GM18499 (cell line): ENCODE measurements around the gene VKORC1.

Experiments
- ATAC-seq: cut with Tn5 transposase; IDR thresholded peaks from one replicate; pipeline ENCODE4 v1.9.1; 2021; ENCODE audit warnings: moderate number of reproducible peaks; ENCODE audit not compliant: insufficient read depth, unreplicated experiment

VKORC1 gene

GRCh38 chr16:31084584-31085302 lies 9.9 kb downstream of the VKORC1 start:
- no peak for ATAC-seq

GRCh38 chr16:31083981-31084380 lies 10.6 kb downstream of the VKORC1 start:
- no peak for ATAC-seq

GRCh38 chr16:31083556-31083955 lies 11.0 kb downstream of the VKORC1 start:
- no peak for ATAC-seq

- ATAC-seq = no peak
Observed at GRCh38 chr16:31083081-31083480, 11.5 kb downstream of the VKORC1 start.

GRCh38 chr16:31082368-31083045 lies 12.1 kb downstream of the VKORC1 start:
- no peak for ATAC-seq

- ATAC-seq = no peak
Observed at GRCh38 chr16:31081428-31082351, 12.9 kb downstream of the VKORC1 start.

- no peak for ATAC-seq
Observed at GRCh38 chr16:31080756-31081419, 13.7 kb downstream of the VKORC1 start.

GRCh38 chr16:31080035-31080629 lies 14.5 kb downstream of the VKORC1 start:
- ATAC-seq = no peak

- ATAC-seq = no peak
Observed at GRCh38 chr16:31079342-31079944, 15.2 kb downstream of the VKORC1 start.

- ATAC-seq = no peak
Observed at GRCh38 chr16:31078597-31079341, 15.8 kb downstream of the VKORC1 start.

- no peak for ATAC-seq
Observed at GRCh38 chr16:31077592-31078396, 16.8 kb downstream of the VKORC1 start.

- no peak for ATAC-seq
Observed at GRCh38 chr16:31077024-31077423, 17.6 kb downstream of the VKORC1 start.

- no peak for ATAC-seq
Observed at GRCh38 chr16:31076319-31076718, 18.3 kb downstream of the VKORC1 start.

- ATAC-seq = no peak
Observed at GRCh38 chr16:31074814-31075183, 19.8 kb downstream of the VKORC1 start.

GRCh38 chr16:31073970-31074813 lies 20.4 kb downstream of the VKORC1 start, which contains the start of the genes ZNF646 and ZNF668:
ZNF646 (plus strand) TSS chr16:31074422; CDS start chr16:31076325, 1,903 bp downstream.
ZNF668 (minus strand) TSS chr16:31074240; CDS start chr16:31064459, 9,781 bp downstream.
- ATAC-seq = peak; percentile 51

- peak; percentile 34 for ATAC-seq
Observed at GRCh38 chr16:31073142-31073969, 21.2 kb downstream of the VKORC1 start.
